K562 (cell line): ENCODE measurements around the gene POM121. TPM values are rescaled to one million over a fixed set of nuclear protein-coding genes. Genes with fewer than 3 reads are reported as not detected.
"Not testable (repeated sequence)": the region's sequence is repeated elsewhere in the genome, so short reads cannot be mapped to it uniquely, and the experiment has no call there.

Source experiments
- ATAC-seq: fragments of 200-7000 bp; cut with Tn5 transposase; 3 replicates; pipeline ENCODE4 v1.9.1; 2020; ENCODE audit warnings: moderate library complexity
- BruUV-seq: library from RNA; stranded (reverse); fragments of 400-500 nt; replicated peaks from 2 replicates; lab custom pipeline; 2021; lab: Mats Ljungman, UMichigan
- CTCF ChIA-PET: fragments of 300-600 bp; formaldehyde crosslinking; extraction: SDS; loops from one replicate; lab custom pipeline; 2021; ENCODE audit warnings: low intra/inter-chr PET ratio; lab: Yijun Ruan, JAX
- POLR2A ChIA-PET: fragments of 300-600, 350-650 bp; sonication (Branson Sonifier 250); formaldehyde crosslinking; extraction: SDS; loops from one replicate; lab custom pipeline; 2021; ENCODE audit warnings: antibody characterized with exemption, inconsistent platforms; lab: Yijun Ruan, JAX
- DNase-seq, 4 experiments: peaks; one replicate each; pipeline versions ENCODE4 v3.0.0 to v3.0.0-alpha.2; 2011 to 2018; ENCODE audit warnings: low spot score in 3 of 4, mixed read lengths in 3 of 4; ENCODE audit errors: extremely low read depth in 1 of 4
- FAIRE-seq: peaks from 2 replicates; lab custom pipeline; 2011; peaks lifted over from hg19 to GRCh38; lab: Jason Lieb, UNC
- H2AFZ ChIP-seq: 2 replicates; pipeline ENCODE4 v1.6.0; 2011; ENCODE audit warnings: low read depth, low read length, control low read depth, inconsistent platforms
- H3K27ac ChIP-seq: fragments of 200-600 bp; 3 replicates; pipeline ENCODE4 v1.8.0; 2011; ENCODE audit warnings: low read depth, mild to moderate bottlenecking, control low read depth, inconsistent platforms, low read length, moderate library complexity, mixed read lengths; ENCODE audit errors: extremely low read depth
- H3K27me3 ChIP-seq, 2 experiments: fragments of 300-600 bp in 1 of 2; 2 replicates in 1 of 2; 3 replicates in 1 of 2; pipeline versions ENCODE4 v1.6.0 to v1.8.0; 2011; ENCODE audit warnings: inconsistent platforms in 2 of 2, low read length in 2 of 2, mild to moderate bottlenecking in 1 of 2, mixed read lengths in 1 of 2, moderate library complexity in 1 of 2; ENCODE audit not compliant: control insufficient read depth in 2 of 2, insufficient read depth in 2 of 2
- H3K36me3 ChIP-seq: fragments of 300-600 bp; 3 replicates; pipeline ENCODE4 v1.8.0; 2011; ENCODE audit warnings: mild to moderate bottlenecking, low read length, inconsistent platforms; ENCODE audit not compliant: control insufficient read depth, insufficient read depth
- H3K4me1 ChIP-seq, 2 experiments: fragments of 200-600 bp in 1 of 2; replicated peaks in 1 of 2; 2 replicates in 1 of 2; 3 replicates in 1 of 2; pipeline versions ENCODE4 v1.5.1 to v1.8.0; 2011; ENCODE audit warnings: inconsistent platforms in 2 of 2, low read length in 2 of 2, mild to moderate bottlenecking in 1 of 2, mixed read lengths in 1 of 2, moderate library complexity in 1 of 2; ENCODE audit not compliant: control insufficient read depth in 2 of 2, insufficient read depth in 2 of 2
- H3K4me2 ChIP-seq: 2 replicates; pipeline ENCODE4 v1.6.1; 2011; ENCODE audit warnings: low read length, control low read depth, inconsistent platforms, mixed read lengths; ENCODE audit not compliant: insufficient read depth
- H3K4me3 ChIP-seq: fragments of 200-600 bp; sonication (generic), shearing (Covaris generic); 2 replicates; pipeline ENCODE4 v1.5.1; 2016; ENCODE audit warnings: control low read depth, inconsistent platforms
- H3K79me2 ChIP-seq: fragments of 200-600 bp; 3 replicates; pipeline ENCODE4 v1.8.0; 2011; ENCODE audit warnings: low read length, inconsistent platforms; ENCODE audit not compliant: control insufficient read depth, insufficient read depth
- H3K9ac ChIP-seq, 2 experiments: 2 replicates each; pipeline versions ENCODE4 v1.6.0 to v1.6.1; 2011; ENCODE audit warnings: low read depth in 2 of 2, low read length in 2 of 2, control low read depth in 1 of 2, inconsistent platforms in 1 of 2, mild to moderate bottlenecking in 1 of 2, mixed read lengths in 1 of 2; ENCODE audit not compliant: insufficient read depth in 1 of 2
- H3K9me1 ChIP-seq: one replicate; pipeline ENCODE4 v1.6.0; 2011; ENCODE audit warnings: inconsistent platforms, mild to moderate bottlenecking, low read length, moderate library complexity; ENCODE audit not compliant: control insufficient read depth, insufficient read depth
- H3K9me3 ChIP-seq: replicated peaks from 2 replicates; pipeline ENCODE4 v1.5.1; 2011; ENCODE audit warnings: low read depth, low read length, inconsistent platforms; ENCODE audit not compliant: control insufficient read depth, insufficient read depth
- H4K20me1 ChIP-seq: replicated peaks from 2 replicates; pipeline ENCODE4 v1.6.1; 2011; ENCODE audit warnings: low read length, inconsistent platforms, mixed read lengths; ENCODE audit not compliant: control insufficient read depth, insufficient read depth
- ESRRA ChIP-seq: fragments of 450-650 bp; IDR thresholded peaks from 2 replicates; pipeline ENCODE4 v1.6.1; 2014; ENCODE audit warnings: low read depth, mild to moderate bottlenecking, moderate library complexity, borderline replicate concordance
- L3MBTL2 ChIP-seq: fragments of 450-650 bp; IDR thresholded peaks from 2 replicates; pipeline ENCODE4 v1.6.1; 2016; ENCODE audit warnings: mild to moderate bottlenecking, moderate library complexity
- POLR2A ChIP-seq: fragments of 450-650 bp; conservative IDR thresholded peaks from 2 replicates; pipeline ENCODE4 v1.6.1; 2016
- RBFOX2 ChIP-seq: fragments of 200-400 bp; formaldehyde crosslinking; IDR thresholded peaks from 2 replicates; pipeline ENCODE4 v1.6.1; 2017; ENCODE audit warnings: low read depth, mild to moderate bottlenecking, low read length, moderate library complexity
- WGBS: fragments of 100-300 bp; shearing (Covaris generic); methylation state at CpG from one replicate; pipeline ENCODE4 v1.1.6; 2016; ENCODE audit warnings: low coverage, mixed read lengths; ENCODE audit not compliant: insufficient coverage; ENCODE audit errors: missing lambda C conversion rate; 5-methylcytosine and 5-hydroxymethylcytosine counted together
- in situ Hi-C: fragments of 300-500 bp; cut with MboI; formaldehyde crosslinking; loops from 4 replicates; pipeline ENCODE4 v1.15.0; 2018; ENCODE audit warnings: inconsistent platforms, mixed read lengths
- intact Hi-C: fragments of 100-400 bp; cut with micrococcal nuclease; formaldehyde crosslinking; loops from 2 replicates; pipeline ENCODE4 v1.14.2; 2022
- polyA plus RNA-seq, 8 experiments: library from polyadenylated mRNA; depleted of rRNA in 4 of 8; stranded (reverse) in 5 of 8; unstranded in 3 of 8; fragments of >200 nt; fragmentation: Nextera tagmentation in 2 of 8; fragmentation: Illumina TruSeq in 1 of 8; extraction: Ambion mirVana in 2 of 8; extraction: Trizol in 1 of 8; gene quantifications; 2 replicates each; pipeline versions ENCODE4 v1.2.1 to v1.2.3, GENCODE V29; 2011 to 2014; ENCODE audit warnings: inconsistent platforms in 1 of 8, missing spikeins in 1 of 8
- total RNA-seq, 7 experiments: library from RNA; depleted of rRNA in 6 of 7; stranded (reverse); fragments of >200 nt in 6 of 7; fragmentation: Illumina TruSeq in 2 of 7; extraction: Trizol in 2 of 7; gene quantifications; 2 replicates each; pipeline versions ENCODE4 v1.2.1 to v1.2.3, GENCODE V29; 2011 to 2021; ENCODE audit warnings: low replicate concordance in 1 of 7
- TF ChIP-seq, protein P1 (sequence below): fragments of 450-650 bp; IDR thresholded peaks from 2 replicates; pipeline ENCODE4 v1.6.1; 2016; ENCODE audit warnings: mild to moderate bottlenecking, moderate library complexity
- TF ChIP-seq, protein P2 (sequence below): fragments of 200-800 bp; sonication (Bioruptor generic); IDR thresholded peaks from 2 replicates; pipeline ENCODE4 v1.6.1; 2017; ENCODE audit warnings: missing genetic modification characterization, missing compliant biosample characterization

Gene POM121
- total and polyA plus RNA-seq, 9 of the 15 experiments (the other 6 are each of a cell fraction or from before 2014, with no cell fraction given) = 3.6 to 112 (median 12.5) TPM

DNA sequence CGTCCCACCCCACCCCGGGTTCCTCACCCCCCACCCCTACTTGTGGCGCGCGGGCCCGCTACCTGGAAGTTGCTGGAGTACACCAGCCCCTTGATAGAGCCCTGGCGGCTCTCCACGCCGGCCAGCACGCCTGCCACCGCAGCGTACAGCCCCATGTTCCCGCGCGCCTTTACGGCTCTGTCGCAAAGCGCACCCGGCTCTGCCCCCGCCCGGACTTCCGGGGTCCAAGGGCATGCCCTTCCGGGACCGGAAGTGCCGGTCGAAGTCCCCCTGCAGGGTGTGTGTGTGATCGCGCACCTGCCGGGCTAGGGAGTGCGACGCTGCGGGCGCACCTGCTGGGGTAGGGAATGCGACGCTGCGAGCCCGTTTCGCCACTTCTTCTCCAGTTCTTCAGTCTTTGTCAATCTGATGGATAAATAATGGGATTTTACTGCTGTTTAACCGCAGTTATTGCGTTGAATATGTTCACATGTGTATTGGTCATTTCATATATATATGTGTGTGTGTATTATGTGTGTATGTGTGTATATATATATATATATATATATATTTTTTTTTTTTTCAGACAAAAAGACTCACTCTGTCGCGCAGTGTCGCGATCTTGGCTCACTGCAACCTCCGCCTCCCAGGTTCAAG is 29.8 kb downstream of the POM121 start:
- intact Hi-C loops, BruUV-seq, H2AFZ ChIP-seq, H4K20me1 ChIP-seq, in situ Hi-C loops, DNase-seq, CTCF ChIA-PET, H3K4me2 ChIP-seq, H3K9me3 ChIP-seq, H3K27ac ChIP-seq, H3K9me1 ChIP-seq, H3K36me3 ChIP-seq, H3K9ac ChIP-seq, POLR2A ChIA-PET, H3K79me2 ChIP-seq, H3K4me3 ChIP-seq, H3K27me3 ChIP-seq, H3K4me1 ChIP-seq: not testable (repeated sequence)
- WGBS = 43% methylated on average over 10 of the region's 45 CpGs
- peak; percentile 93 for ATAC-seq
- peak; percentile 83 for FAIRE-seq
- TF ChIP-seq, protein P1, sequence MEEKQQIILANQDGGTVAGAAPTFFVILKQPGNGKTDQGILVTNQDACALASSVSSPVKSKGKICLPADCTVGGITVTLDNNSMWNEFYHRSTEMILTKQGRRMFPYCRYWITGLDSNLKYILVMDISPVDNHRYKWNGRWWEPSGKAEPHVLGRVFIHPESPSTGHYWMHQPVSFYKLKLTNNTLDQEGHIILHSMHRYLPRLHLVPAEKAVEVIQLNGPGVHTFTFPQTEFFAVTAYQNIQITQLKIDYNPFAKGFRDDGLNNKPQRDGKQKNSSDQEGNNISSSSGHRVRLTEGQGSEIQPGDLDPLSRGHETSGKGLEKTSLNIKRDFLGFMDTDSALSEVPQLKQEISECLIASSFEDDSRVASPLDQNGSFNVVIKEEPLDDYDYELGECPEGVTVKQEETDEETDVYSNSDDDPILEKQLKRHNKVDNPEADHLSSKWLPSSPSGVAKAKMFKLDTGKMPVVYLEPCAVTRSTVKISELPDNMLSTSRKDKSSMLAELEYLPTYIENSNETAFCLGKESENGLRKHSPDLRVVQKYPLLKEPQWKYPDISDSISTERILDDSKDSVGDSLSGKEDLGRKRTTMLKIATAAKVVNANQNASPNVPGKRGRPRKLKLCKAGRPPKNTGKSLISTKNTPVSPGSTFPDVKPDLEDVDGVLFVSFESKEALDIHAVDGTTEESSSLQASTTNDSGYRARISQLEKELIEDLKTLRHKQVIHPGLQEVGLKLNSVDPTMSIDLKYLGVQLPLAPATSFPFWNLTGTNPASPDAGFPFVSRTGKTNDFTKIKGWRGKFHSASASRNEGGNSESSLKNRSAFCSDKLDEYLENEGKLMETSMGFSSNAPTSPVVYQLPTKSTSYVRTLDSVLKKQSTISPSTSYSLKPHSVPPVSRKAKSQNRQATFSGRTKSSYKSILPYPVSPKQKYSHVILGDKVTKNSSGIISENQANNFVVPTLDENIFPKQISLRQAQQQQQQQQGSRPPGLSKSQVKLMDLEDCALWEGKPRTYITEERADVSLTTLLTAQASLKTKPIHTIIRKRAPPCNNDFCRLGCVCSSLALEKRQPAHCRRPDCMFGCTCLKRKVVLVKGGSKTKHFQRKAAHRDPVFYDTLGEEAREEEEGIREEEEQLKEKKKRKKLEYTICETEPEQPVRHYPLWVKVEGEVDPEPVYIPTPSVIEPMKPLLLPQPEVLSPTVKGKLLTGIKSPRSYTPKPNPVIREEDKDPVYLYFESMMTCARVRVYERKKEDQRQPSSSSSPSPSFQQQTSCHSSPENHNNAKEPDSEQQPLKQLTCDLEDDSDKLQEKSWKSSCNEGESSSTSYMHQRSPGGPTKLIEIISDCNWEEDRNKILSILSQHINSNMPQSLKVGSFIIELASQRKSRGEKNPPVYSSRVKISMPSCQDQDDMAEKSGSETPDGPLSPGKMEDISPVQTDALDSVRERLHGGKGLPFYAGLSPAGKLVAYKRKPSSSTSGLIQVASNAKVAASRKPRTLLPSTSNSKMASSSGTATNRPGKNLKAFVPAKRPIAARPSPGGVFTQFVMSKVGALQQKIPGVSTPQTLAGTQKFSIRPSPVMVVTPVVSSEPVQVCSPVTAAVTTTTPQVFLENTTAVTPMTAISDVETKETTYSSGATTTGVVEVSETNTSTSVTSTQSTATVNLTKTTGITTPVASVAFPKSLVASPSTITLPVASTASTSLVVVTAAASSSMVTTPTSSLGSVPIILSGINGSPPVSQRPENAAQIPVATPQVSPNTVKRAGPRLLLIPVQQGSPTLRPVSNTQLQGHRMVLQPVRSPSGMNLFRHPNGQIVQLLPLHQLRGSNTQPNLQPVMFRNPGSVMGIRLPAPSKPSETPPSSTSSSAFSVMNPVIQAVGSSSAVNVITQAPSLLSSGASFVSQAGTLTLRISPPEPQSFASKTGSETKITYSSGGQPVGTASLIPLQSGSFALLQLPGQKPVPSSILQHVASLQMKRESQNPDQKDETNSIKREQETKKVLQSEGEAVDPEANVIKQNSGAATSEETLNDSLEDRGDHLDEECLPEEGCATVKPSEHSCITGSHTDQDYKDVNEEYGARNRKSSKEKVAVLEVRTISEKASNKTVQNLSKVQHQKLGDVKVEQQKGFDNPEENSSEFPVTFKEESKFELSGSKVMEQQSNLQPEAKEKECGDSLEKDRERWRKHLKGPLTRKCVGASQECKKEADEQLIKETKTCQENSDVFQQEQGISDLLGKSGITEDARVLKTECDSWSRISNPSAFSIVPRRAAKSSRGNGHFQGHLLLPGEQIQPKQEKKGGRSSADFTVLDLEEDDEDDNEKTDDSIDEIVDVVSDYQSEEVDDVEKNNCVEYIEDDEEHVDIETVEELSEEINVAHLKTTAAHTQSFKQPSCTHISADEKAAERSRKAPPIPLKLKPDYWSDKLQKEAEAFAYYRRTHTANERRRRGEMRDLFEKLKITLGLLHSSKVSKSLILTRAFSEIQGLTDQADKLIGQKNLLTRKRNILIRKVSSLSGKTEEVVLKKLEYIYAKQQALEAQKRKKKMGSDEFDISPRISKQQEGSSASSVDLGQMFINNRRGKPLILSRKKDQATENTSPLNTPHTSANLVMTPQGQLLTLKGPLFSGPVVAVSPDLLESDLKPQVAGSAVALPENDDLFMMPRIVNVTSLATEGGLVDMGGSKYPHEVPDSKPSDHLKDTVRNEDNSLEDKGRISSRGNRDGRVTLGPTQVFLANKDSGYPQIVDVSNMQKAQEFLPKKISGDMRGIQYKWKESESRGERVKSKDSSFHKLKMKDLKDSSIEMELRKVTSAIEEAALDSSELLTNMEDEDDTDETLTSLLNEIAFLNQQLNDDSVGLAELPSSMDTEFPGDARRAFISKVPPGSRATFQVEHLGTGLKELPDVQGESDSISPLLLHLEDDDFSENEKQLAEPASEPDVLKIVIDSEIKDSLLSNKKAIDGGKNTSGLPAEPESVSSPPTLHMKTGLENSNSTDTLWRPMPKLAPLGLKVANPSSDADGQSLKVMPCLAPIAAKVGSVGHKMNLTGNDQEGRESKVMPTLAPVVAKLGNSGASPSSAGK = peak; percentile 87
- TF ChIP-seq L3MBTL2 = peak; percentile 87
- TF ChIP-seq POLR2A = 0 out of 2 replicates have a peak, but pooled peaks have one; percentile 32
- TF ChIP-seq ESRRA = peak; percentile 59; the same call in 1 of the 2 replicates
- peak; percentile 44; the same call in 1 of the 2 replicates for TF ChIP-seq RBFOX2
- TF ChIP-seq, protein P2, sequence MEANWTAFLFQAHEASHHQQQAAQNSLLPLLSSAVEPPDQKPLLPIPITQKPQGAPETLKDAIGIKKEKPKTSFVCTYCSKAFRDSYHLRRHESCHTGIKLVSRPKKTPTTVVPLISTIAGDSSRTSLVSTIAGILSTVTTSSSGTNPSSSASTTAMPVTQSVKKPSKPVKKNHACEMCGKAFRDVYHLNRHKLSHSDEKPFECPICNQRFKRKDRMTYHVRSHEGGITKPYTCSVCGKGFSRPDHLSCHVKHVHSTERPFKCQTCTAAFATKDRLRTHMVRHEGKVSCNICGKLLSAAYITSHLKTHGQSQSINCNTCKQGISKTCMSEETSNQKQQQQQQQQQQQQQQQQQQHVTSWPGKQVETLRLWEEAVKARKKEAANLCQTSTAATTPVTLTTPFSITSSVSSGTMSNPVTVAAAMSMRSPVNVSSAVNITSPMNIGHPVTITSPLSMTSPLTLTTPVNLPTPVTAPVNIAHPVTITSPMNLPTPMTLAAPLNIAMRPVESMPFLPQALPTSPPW (CRISPR knock-in tag) = 0 out of 2 replicates have a peak, but pooled peaks have one; percentile 20
